Measurements from ENCODE around the gene GLDN.

DNA sequence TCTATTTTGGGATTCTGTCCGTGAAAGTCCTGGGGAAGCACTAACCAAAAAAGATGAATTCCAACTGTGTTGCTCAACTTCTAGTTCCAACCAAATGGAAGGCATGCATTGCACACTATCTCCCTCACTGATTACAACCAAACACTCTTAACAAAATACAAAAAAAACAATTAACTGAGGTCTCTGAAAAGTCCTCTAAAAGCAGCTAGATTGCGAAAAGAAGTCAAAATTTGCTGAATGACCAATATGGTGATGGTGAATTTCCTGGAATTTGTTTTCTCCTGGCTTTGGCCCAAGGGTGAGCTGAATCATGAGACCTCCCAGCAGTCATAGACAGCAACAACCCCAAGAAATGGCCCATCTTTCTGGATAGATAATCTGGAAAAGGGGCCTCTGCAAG is 31.4 kb upstream of the GLDN start:
- TF ChIP-seq KDM1A (IDR thresholded peaks at IDR 0.05; ENCODE audit: borderline replicate concordance) (no peak), ZNF274 (IDR thresholded peaks at IDR 0.05; ENCODE audit: insufficient read depth, insufficient read length) (no peak), SP1 (IDR thresholded peaks at IDR 0.05; ENCODE audit: low read depth, low read length) (no peak), SUPT20H (IDR thresholded peaks at IDR 0.05; ENCODE audit: borderline replicate concordance, control insufficient read depth, low read depth, low read length) (no peak), EZH2 (IDR thresholded peaks at IDR 0.05; ENCODE audit: borderline replicate concordance, control insufficient read depth, low read depth, low read length) (no peak), SREBF2 (IDR thresholded peaks at IDR 0.05; ENCODE audit: low read length) (no peak)
- TF ChIP-seq, protein P1, sequence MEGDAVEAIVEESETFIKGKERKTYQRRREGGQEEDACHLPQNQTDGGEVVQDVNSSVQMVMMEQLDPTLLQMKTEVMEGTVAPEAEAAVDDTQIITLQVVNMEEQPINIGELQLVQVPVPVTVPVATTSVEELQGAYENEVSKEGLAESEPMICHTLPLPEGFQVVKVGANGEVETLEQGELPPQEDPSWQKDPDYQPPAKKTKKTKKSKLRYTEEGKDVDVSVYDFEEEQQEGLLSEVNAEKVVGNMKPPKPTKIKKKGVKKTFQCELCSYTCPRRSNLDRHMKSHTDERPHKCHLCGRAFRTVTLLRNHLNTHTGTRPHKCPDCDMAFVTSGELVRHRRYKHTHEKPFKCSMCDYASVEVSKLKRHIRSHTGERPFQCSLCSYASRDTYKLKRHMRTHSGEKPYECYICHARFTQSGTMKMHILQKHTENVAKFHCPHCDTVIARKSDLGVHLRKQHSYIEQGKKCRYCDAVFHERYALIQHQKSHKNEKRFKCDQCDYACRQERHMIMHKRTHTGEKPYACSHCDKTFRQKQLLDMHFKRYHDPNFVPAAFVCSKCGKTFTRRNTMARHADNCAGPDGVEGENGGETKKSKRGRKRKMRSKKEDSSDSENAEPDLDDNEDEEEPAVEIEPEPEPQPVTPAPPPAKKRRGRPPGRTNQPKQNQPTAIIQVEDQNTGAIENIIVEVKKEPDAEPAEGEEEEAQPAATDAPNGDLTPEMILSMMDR (IDR thresholded peaks at IDR 0.05 in 2 of 3, conservative IDR thresholded peaks at IDR 0.05 in 1 of 3; ENCODE audit: control insufficient read depth in 2 of 3, extremely low read depth in 1 of 3, insufficient read depth in 1 of 3, low read depth in 3 of 3, low read length in 3 of 3): no peak
